Measurements from ENCODE around the gene PCDH9.

PCDH9 gene

GRCh38 chr13:66506051-66506777 lies 723.9 kb downstream of the PCDH9 start:
- H3K4me2 ChIP-seq, result no peak overlapping the region; the same call in 1 of the 2 replicates
- no peaks in the 10 kb centered on the region for H3K79me2 ChIP-seq (ENCODE audit: insufficient read depth, low read depth)
- H3K9ac ChIP-seq, result no peak overlapping the region
- no peak overlapping the region for H2AFZ ChIP-seq (ENCODE audit: low read depth)
- no peak for TF ChIP-seq CTCF (conservative IDR thresholded peaks at IDR 0.05; ENCODE audit: low read depth, low read length)
- H3K4me3 ChIP-seq (IDR thresholded peaks at IDR 0.05; ENCODE audit: insufficient read depth, low read depth, low read length), result no peak overlapping the region
- H3K27me3 ChIP-seq (ENCODE audit: insufficient read depth, low read depth), result no peaks in the 10 kb centered on the region
- H4K20me1 ChIP-seq (ENCODE audit: insufficient read depth), result no peaks in the 10 kb centered on the region
- no peak overlapping the region for H3K27ac ChIP-seq
- no peaks in the 10 kb centered on the region for H3K36me3 ChIP-seq (ENCODE audit: insufficient read depth)
- peaks cover 9% of the 10 kb centered on the region for H3K4me1 ChIP-seq (ENCODE audit: low read depth, poor library complexity, severe bottlenecking)

GRCh38 chr13:66503890-66504289 lies 726.2 kb downstream of the PCDH9 start:
- no peak for TF ChIP-seq CTCF (conservative IDR thresholded peaks at IDR 0.05; ENCODE audit: low read depth, low read length)
- Histone ChIP-seq H3K36me3 (ENCODE audit: insufficient read depth) (no peaks in the 10 kb centered on the region), H3K9ac (no peak overlapping the region), H3K27ac (no peak overlapping the region), H3K4me2 (no peak overlapping the region), H3K4me3 (IDR thresholded peaks at IDR 0.05; ENCODE audit: insufficient read depth, low read depth, low read length) (no peak overlapping the region), H4K20me1 (ENCODE audit: insufficient read depth) (no peaks in the 10 kb centered on the region), H2AFZ (ENCODE audit: low read depth) (no peak overlapping the region), H3K27me3 (ENCODE audit: insufficient read depth, low read depth) (no peaks in the 10 kb centered on the region), H3K79me2 (ENCODE audit: insufficient read depth, low read depth) (no peaks in the 10 kb centered on the region), H3K4me1 (ENCODE audit: low read depth, poor library complexity, severe bottlenecking) (peaks cover 9% of the 10 kb centered on the region)

GRCh38 chr13:66501181-66501580 lies 729.0 kb downstream of the PCDH9 start:
- no peak overlapping the region for H3K4me2 ChIP-seq
- no peak overlapping the region for H3K9ac ChIP-seq
- no peaks in the 10 kb centered on the region for H3K79me2 ChIP-seq (ENCODE audit: insufficient read depth, low read depth)
- H3K4me1 ChIP-seq (ENCODE audit: low read depth, poor library complexity, severe bottlenecking), result no peaks in the 10 kb centered on the region
- H3K27ac ChIP-seq, result no peak overlapping the region
- TF ChIP-seq CTCF (conservative IDR thresholded peaks at IDR 0.05; ENCODE audit: low read depth, low read length), result no peak
- no peaks in the 10 kb centered on the region for H3K36me3 ChIP-seq (ENCODE audit: insufficient read depth)
- no peak overlapping the region for H2AFZ ChIP-seq (ENCODE audit: low read depth)
- no peaks in the 10 kb centered on the region for H4K20me1 ChIP-seq (ENCODE audit: insufficient read depth)
- no peak overlapping the region for H3K4me3 ChIP-seq (IDR thresholded peaks at IDR 0.05; ENCODE audit: insufficient read depth, low read depth, low read length)
- H3K27me3 ChIP-seq (ENCODE audit: insufficient read depth, low read depth), result no peaks in the 10 kb centered on the region

- no peaks in the 10 kb centered on the region for H3K36me3 ChIP-seq (ENCODE audit: insufficient read depth)
- no peak overlapping the region for H3K9ac ChIP-seq
- peaks cover 11% of the 10 kb centered on the region for H3K4me1 ChIP-seq (ENCODE audit: low read depth, poor library complexity, severe bottlenecking)
- no peaks in the 10 kb centered on the region for H4K20me1 ChIP-seq (ENCODE audit: insufficient read depth)
- no peak overlapping the region; the same call in 1 of the 2 replicates for H2AFZ ChIP-seq (ENCODE audit: low read depth)
- H3K27me3 ChIP-seq (ENCODE audit: insufficient read depth, low read depth), result no peaks in the 10 kb centered on the region
- 0 out of 2 replicates have a peak, but pooled peaks have one; percentile 37 for TF ChIP-seq CTCF (conservative IDR thresholded peaks at IDR 0.05; ENCODE audit: low read depth, low read length)
- peak overlapping the region; percentile 30; the same call in 1 of the 2 replicates for H3K4me2 ChIP-seq
- H3K27ac ChIP-seq, result no peak overlapping the region
- no peaks in the 10 kb centered on the region for H3K79me2 ChIP-seq (ENCODE audit: insufficient read depth, low read depth)
- no peak overlapping the region for H3K4me3 ChIP-seq (IDR thresholded peaks at IDR 0.05; ENCODE audit: insufficient read depth, low read depth, low read length)
Observed at GRCh38 chr13:66492479-66492878, 737.7 kb downstream of the PCDH9 start.

Measured in KMS-11 (cell line).